Measurements from ENCODE around the gene OPTC.
"Not testable (repeated sequence)": the region's sequence is repeated elsewhere in the genome, so short reads cannot be mapped to it uniquely, and the experiment has no call there.

Gene OPTC

GRCh38 chr1:203493901-203494300, at the start of gene OPTC:
OPTC (plus strand) TSS chr1:203494153; CDS start chr1:203496006, 1,853 bp downstream.
- Histone ChIP-seq H3K4me1 (ENCODE audit: low read length) (no peaks in the 10 kb centered on the region), H3K4me3 (ENCODE audit: low read length) (no peak within 1 kb of the TSS), H4K20me1 (ENCODE audit: insufficient read depth, low read length) (no peaks in the 10 kb centered on the region), H3K9me3 (replicated peaks; ENCODE audit: insufficient read depth, low read length) (no peaks in the 10 kb centered on the region), H3K36me3 (replicated peaks; ENCODE audit: insufficient read depth, low read length) (no peaks in the 10 kb centered on the region), H3K9me2 (replicated peaks; ENCODE audit: insufficient read depth, low read length) (no peaks in the 10 kb centered on the region), H3K27me3 (replicated peaks; ENCODE audit: insufficient read depth, low read length) (no peaks in the 10 kb centered on the region), H3K9ac (ENCODE audit: low read length) (no peak within 1 kb of the TSS), H3F3A (ENCODE audit: insufficient read depth, low read length) (no peaks in the 10 kb centered on the region), H3K79me2 (ENCODE audit: low read length) (no peaks in the 10 kb centered on the region), H2AFZ (ENCODE audit: low read length) (no peak within 1 kb of the TSS), H3K27ac (ENCODE audit: low read length) (no peak within 1 kb of the TSS), H3K4me2 (ENCODE audit: low read depth, low read length) (no peak within 1 kb of the TSS)
- DNase-seq, result no peak
- TF ChIP-seq EZH2 (optimal IDR thresholded peaks at IDR 0.05; ENCODE audit: low read depth, low read length) (no peak), EZH2phosphoT487 (IDR thresholded peaks at IDR 0.05; ENCODE audit: low read length) (no peak), CTCF (IDR thresholded peaks at IDR 0.05; ENCODE audit: low read length) (no peak)

GRCh38 chr1:203444171-203444576, 49.8 kb upstream of the OPTC start:
- no peaks in the 10 kb centered on the region for H3K36me3 ChIP-seq (replicated peaks; ENCODE audit: insufficient read depth, low read length)
- DNase-seq, result no peak
- H3K4me1 ChIP-seq (ENCODE audit: low read length), result no peaks in the 10 kb centered on the region
- H3K9me3 ChIP-seq (replicated peaks; ENCODE audit: insufficient read depth, low read length), result no peaks in the 10 kb centered on the region
- H4K20me1 ChIP-seq (ENCODE audit: insufficient read depth, low read length), result no peaks in the 10 kb centered on the region
- H3K9me2 ChIP-seq (replicated peaks; ENCODE audit: insufficient read depth, low read length), result no peaks in the 10 kb centered on the region
- H2AFZ ChIP-seq (ENCODE audit: low read length), result no peak overlapping the region
- H3K27me3 ChIP-seq (replicated peaks; ENCODE audit: insufficient read depth, low read length), result no peaks in the 10 kb centered on the region
- TF ChIP-seq EZH2 (optimal IDR thresholded peaks at IDR 0.05; ENCODE audit: low read depth, low read length) (no peak), CTCF (IDR thresholded peaks at IDR 0.05; ENCODE audit: low read length) (no peak), EZH2phosphoT487 (IDR thresholded peaks at IDR 0.05; ENCODE audit: low read length) (no peak)
- no peaks in the 10 kb centered on the region for H3F3A ChIP-seq (ENCODE audit: insufficient read depth, low read length)
- no peak overlapping the region for H3K27ac ChIP-seq (ENCODE audit: low read length)
- no peak overlapping the region for H3K9ac ChIP-seq (ENCODE audit: low read length)
- no peak overlapping the region for H3K4me3 ChIP-seq (ENCODE audit: low read length)
- H3K79me2 ChIP-seq (ENCODE audit: low read length), result no peaks in the 10 kb centered on the region
- H3K4me2 ChIP-seq (ENCODE audit: low read depth, low read length), result no peak overlapping the region

GRCh38 chr1:203447151-203447550, 46.8 kb upstream of the OPTC start:
- no peak overlapping the region for H3K4me3 ChIP-seq (ENCODE audit: low read length)
- no peak overlapping the region for H2AFZ ChIP-seq (ENCODE audit: low read length)
- no peak for DNase-seq
- no peak overlapping the region for H3K27ac ChIP-seq (ENCODE audit: low read length)
- no peaks in the 10 kb centered on the region for H3K27me3 ChIP-seq (replicated peaks; ENCODE audit: insufficient read depth, low read length)
- no peaks in the 10 kb centered on the region for H3K9me2 ChIP-seq (replicated peaks; ENCODE audit: insufficient read depth, low read length)
- H4K20me1 ChIP-seq (ENCODE audit: insufficient read depth, low read length), result no peaks in the 10 kb centered on the region
- H3K36me3 ChIP-seq (replicated peaks; ENCODE audit: insufficient read depth, low read length), result no peaks in the 10 kb centered on the region
- H3K4me2 ChIP-seq (ENCODE audit: low read depth, low read length), result no peak overlapping the region
- H3F3A ChIP-seq (ENCODE audit: insufficient read depth, low read length), result no peaks in the 10 kb centered on the region
- no peak overlapping the region for H3K9ac ChIP-seq (ENCODE audit: low read length)
- H3K4me1 ChIP-seq (ENCODE audit: low read length), result no peaks in the 10 kb centered on the region
- no peaks in the 10 kb centered on the region for H3K79me2 ChIP-seq (ENCODE audit: low read length)
- TF ChIP-seq EZH2phosphoT487 (IDR thresholded peaks at IDR 0.05; ENCODE audit: low read length), result no peak
- H3K9me3 ChIP-seq (replicated peaks; ENCODE audit: insufficient read depth, low read length), result no peaks in the 10 kb centered on the region

- not testable (repeated sequence) for H3K9ac ChIP-seq (ENCODE audit: low read length); H3K4me1 ChIP-seq (ENCODE audit: low read length); H3K27me3 ChIP-seq (replicated peaks; ENCODE audit: insufficient read depth, low read length); H3K9me2 ChIP-seq (replicated peaks; ENCODE audit: insufficient read depth, low read length); H4K20me1 ChIP-seq (ENCODE audit: insufficient read depth, low read length); H3K36me3 ChIP-seq (replicated peaks; ENCODE audit: insufficient read depth, low read length); DNase-seq; H3K4me2 ChIP-seq (ENCODE audit: low read depth, low read length); H3F3A ChIP-seq (ENCODE audit: insufficient read depth, low read length); H2AFZ ChIP-seq (ENCODE audit: low read length); H3K79me2 ChIP-seq (ENCODE audit: low read length); H3K9me3 ChIP-seq (replicated peaks; ENCODE audit: insufficient read depth, low read length); H3K4me3 ChIP-seq (ENCODE audit: low read length); H3K27ac ChIP-seq (ENCODE audit: low read length)
These were observed 46.4 kb upstream of the OPTC start for GRCh38 chr1:203447598-203447997.
